Measurements from ENCODE around the gene MEOX2.

MEOX2 gene

DNA sequence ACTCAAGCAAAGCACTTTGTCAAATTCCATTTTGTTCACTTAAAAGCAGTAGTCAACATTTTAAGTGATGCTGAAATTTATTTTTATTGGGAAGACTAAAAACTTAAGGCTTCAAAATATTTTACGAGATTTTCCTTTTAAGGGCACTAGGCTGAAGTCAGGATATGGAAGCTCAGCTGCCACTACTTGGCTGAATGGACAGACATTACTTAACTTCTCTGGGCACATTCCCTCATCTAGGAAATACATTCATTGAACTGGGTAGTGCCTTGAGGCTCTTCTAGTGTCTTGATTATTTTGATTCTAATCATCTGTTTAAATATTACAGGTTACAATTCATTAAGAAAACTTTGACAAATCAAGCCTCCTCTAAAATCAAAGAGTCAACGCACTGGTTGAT, 11.1 kb downstream of the MEOX2 start:
- no peak for DNase-seq (ENCODE audit: low read depth, low spot score)
- no peaks in the 10 kb centered on the region for H3K36me3 ChIP-seq (ENCODE audit: insufficient read depth, low read length)
- no peaks in the 10 kb centered on the region for H3K9me3 ChIP-seq (ENCODE audit: low read depth, low read length)
- no peak for TF ChIP-seq EZH2 (IDR thresholded peaks at IDR 0.05)
- H3K9ac ChIP-seq (ENCODE audit: insufficient read length), result no peak overlapping the region
- no peak overlapping the region for H3K27ac ChIP-seq
- H3K4me3 ChIP-seq, result no peak overlapping the region

DNA sequence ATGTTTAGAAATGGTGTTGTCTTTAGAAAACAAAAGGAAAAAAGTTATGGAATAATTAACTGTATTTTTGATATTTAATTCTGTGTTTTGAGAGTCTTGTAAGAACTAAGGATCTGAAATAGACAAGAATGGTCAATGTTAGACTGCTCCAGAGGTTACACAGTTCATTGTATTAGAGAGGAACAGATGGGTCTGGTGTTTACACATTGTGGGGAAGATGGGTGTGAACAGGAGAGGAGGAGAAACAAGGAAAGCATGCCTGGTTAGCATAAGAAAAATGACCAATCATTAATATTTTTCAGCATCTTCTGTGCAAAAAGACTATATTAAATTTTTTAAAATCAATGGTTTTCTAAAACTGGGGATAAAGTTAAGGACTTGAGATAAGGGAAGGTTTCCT, 11.9 kb downstream of the MEOX2 start:
- H3K36me3 ChIP-seq (ENCODE audit: insufficient read depth, low read length), result no peaks in the 10 kb centered on the region
- no peaks in the 10 kb centered on the region for H3K9me3 ChIP-seq (ENCODE audit: low read depth, low read length)
- no peak for TF ChIP-seq EZH2 (IDR thresholded peaks at IDR 0.05)
- no peak for TF ChIP-seq POLR2AphosphoS5 (IDR thresholded peaks at IDR 0.05; ENCODE audit: borderline replicate concordance, low read depth, low read length)
- TF ChIP-seq FOXP2 (optimal IDR thresholded peaks at IDR 0.05; ENCODE audit: control extremely low read depth, extremely low read length, insufficient read depth), result no peak
- no peak overlapping the region for H3K9ac ChIP-seq (ENCODE audit: insufficient read length)
- no peak for DNase-seq (ENCODE audit: low read depth, low spot score)
- H3K27ac ChIP-seq, result no peak overlapping the region
- no peak overlapping the region for H3K4me3 ChIP-seq

GRCh38 chr7:15669443-15670090, 16.9 kb downstream of the MEOX2 start:
- no peak for DNase-seq (ENCODE audit: low read depth, low spot score)
- Histone ChIP-seq H3K36me3 (ENCODE audit: insufficient read depth, low read length) (no peaks in the 10 kb centered on the region), H3K27ac (no peak overlapping the region), H3K9ac (ENCODE audit: insufficient read length) (no peak overlapping the region), H3K4me3 (no peak overlapping the region), H3K9me3 (ENCODE audit: low read depth, low read length) (no peaks in the 10 kb centered on the region)
- TF ChIP-seq EZH2 (IDR thresholded peaks at IDR 0.05) (no peak), FOXP2 (optimal IDR thresholded peaks at IDR 0.05; ENCODE audit: control extremely low read depth, extremely low read length, insufficient read depth) (no peak), POLR2AphosphoS5 (IDR thresholded peaks at IDR 0.05; ENCODE audit: borderline replicate concordance, low read depth, low read length) (no peak)

GRCh38 chr7:15667991-15668390, 18.5 kb downstream of the MEOX2 start:
- Histone ChIP-seq H3K4me3 (no peak overlapping the region), H3K9me3 (ENCODE audit: low read depth, low read length) (no peaks in the 10 kb centered on the region), H3K9ac (ENCODE audit: insufficient read length) (no peak overlapping the region), H3K36me3 (ENCODE audit: insufficient read depth, low read length) (no peaks in the 10 kb centered on the region), H3K27ac (no peak overlapping the region)
- TF ChIP-seq POLR2AphosphoS5 (IDR thresholded peaks at IDR 0.05; ENCODE audit: borderline replicate concordance, low read depth, low read length), result no peak
- no peak for TF ChIP-seq EZH2 (IDR thresholded peaks at IDR 0.05)
- TF ChIP-seq FOXP2 (optimal IDR thresholded peaks at IDR 0.05; ENCODE audit: control extremely low read depth, extremely low read length, insufficient read depth), result no peak
- no peak for DNase-seq (ENCODE audit: low read depth, low spot score)

DNA sequence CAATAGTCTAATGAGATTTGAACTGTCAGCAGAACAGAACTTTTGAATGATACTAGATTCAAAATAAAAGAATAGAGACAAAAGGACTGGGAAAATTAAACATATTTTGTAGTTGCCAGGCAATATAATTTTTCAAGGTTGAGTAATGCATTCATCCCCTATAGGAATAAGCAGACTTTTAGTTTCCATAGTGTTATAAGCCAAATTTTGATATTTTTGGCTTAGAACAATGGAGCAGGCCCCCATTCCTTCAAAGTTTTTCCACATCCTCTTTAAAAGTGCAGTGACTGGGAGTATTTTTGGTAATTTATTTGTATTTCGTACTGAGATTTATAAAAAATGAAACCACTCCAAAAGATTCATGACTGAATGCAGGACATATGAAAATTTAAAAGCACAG, 24.0 kb downstream of the MEOX2 start:
- H3K9me3 ChIP-seq (ENCODE audit: low read depth, low read length), result no peaks in the 10 kb centered on the region
- TF ChIP-seq EZH2 (IDR thresholded peaks at IDR 0.05) (no peak), POLR2AphosphoS5 (IDR thresholded peaks at IDR 0.05; ENCODE audit: borderline replicate concordance, low read depth, low read length) (no peak), FOXP2 (optimal IDR thresholded peaks at IDR 0.05; ENCODE audit: control extremely low read depth, extremely low read length, insufficient read depth) (no peak)
- DNase-seq (ENCODE audit: low read depth, low spot score), result no peak
- no peaks in the 10 kb centered on the region for H3K36me3 ChIP-seq (ENCODE audit: insufficient read depth, low read length)
- no peak overlapping the region for H3K9ac ChIP-seq (ENCODE audit: insufficient read length)
- H3K4me3 ChIP-seq, result no peak overlapping the region
- H3K27ac ChIP-seq, result no peak overlapping the region

DNA sequence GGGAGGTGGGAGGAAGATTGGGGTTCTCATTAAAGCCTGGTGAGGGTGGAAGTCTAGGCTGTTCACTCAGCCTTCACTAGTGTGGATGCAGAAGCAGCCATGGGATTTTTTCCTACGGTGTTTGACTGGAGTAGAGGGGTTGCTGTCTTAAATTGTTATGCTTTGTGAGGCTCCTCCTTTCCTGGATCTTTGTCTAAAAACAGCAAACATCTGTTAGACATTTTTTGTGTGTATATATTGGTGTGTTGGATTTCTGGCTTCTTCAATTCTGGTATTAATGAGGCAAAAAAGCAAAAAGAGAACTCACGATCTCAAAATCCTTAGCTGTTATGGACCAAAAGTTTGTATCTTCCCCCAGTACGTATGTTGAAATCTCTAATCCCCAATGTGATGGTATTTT, 28.2 kb downstream of the MEOX2 start:
- TF ChIP-seq FOXP2 (optimal IDR thresholded peaks at IDR 0.05; ENCODE audit: control extremely low read depth, extremely low read length, insufficient read depth) (no peak), EZH2 (IDR thresholded peaks at IDR 0.05) (no peak), POLR2AphosphoS5 (IDR thresholded peaks at IDR 0.05; ENCODE audit: borderline replicate concordance, low read depth, low read length) (no peak)
- no peaks in the 10 kb centered on the region for H3K9me3 ChIP-seq (ENCODE audit: low read depth, low read length)
- no peaks in the 10 kb centered on the region for H3K36me3 ChIP-seq (ENCODE audit: insufficient read depth, low read length)
- H3K27ac ChIP-seq, result no peak overlapping the region
- H3K9ac ChIP-seq (ENCODE audit: insufficient read length), result no peak overlapping the region
- DNase-seq (ENCODE audit: low read depth, low spot score), result no peak
- no peak overlapping the region for H3K4me3 ChIP-seq

DNA sequence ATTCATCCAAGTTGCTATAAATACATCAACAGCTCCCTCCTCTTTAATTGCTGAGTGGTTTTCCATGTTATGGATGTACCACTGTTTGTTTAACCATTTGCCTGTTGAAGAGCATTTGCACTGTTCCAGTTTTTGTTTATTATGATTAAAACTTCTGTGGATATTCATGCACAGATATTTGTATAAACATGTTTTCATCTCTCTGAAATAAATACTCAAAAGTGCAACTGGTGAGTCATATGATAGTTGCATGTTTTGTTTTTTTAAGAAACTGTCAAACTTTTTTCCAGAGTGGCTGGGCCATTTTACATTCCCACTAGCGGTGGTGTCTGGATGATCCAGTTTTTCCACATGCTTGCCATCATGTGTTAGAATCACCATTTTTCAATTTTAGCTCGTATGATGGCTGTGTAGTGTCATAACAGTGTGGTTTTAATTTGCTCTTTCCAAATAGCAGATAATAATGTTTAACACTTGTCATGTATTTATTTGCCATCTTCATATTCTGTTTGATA, 33.6 kb downstream of the MEOX2 start:
- no peak overlapping the region for H3K4me3 ChIP-seq
- TF ChIP-seq FOXP2 (optimal IDR thresholded peaks at IDR 0.05; ENCODE audit: control extremely low read depth, extremely low read length, insufficient read depth) (no peak), EZH2 (IDR thresholded peaks at IDR 0.05) (no peak), POLR2AphosphoS5 (IDR thresholded peaks at IDR 0.05; ENCODE audit: borderline replicate concordance, low read depth, low read length) (no peak)
- H3K9me3 ChIP-seq (ENCODE audit: low read depth, low read length), result no peaks in the 10 kb centered on the region
- DNase-seq (ENCODE audit: low read depth, low spot score), result no peak
- H3K9ac ChIP-seq (ENCODE audit: insufficient read length), result no peak overlapping the region
- no peak overlapping the region for H3K27ac ChIP-seq
- H3K36me3 ChIP-seq (ENCODE audit: insufficient read depth, low read length), result no peaks in the 10 kb centered on the region

DNA sequence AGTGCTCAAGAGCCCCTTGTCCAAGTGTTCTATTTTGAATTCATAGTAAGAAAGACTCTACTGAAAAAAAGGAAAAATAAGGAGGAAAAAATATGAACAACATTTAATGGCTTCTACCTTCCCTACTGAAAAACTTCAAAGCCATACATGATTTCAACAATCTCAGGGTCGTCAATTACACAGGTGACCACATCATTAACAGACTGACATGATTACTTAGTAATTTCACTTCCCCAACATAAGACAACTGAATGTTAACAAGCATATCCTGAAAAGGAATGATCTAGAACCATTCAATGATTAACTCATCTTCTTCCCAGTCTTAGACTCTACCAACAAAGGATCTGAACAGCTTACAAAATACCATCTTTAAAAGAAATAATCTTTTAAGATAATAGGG, 34.8 kb downstream of the MEOX2 start:
- no peak overlapping the region for H3K4me3 ChIP-seq
- H3K9me3 ChIP-seq (ENCODE audit: low read depth, low read length), result no peaks in the 10 kb centered on the region
- TF ChIP-seq POLR2AphosphoS5 (IDR thresholded peaks at IDR 0.05; ENCODE audit: borderline replicate concordance, low read depth, low read length) (no peak), EZH2 (IDR thresholded peaks at IDR 0.05) (no peak), FOXP2 (optimal IDR thresholded peaks at IDR 0.05; ENCODE audit: control extremely low read depth, extremely low read length, insufficient read depth) (no peak)
- H3K9ac ChIP-seq (ENCODE audit: insufficient read length), result no peak overlapping the region
- H3K36me3 ChIP-seq (ENCODE audit: insufficient read depth, low read length), result no peaks in the 10 kb centered on the region
- DNase-seq (ENCODE audit: low read depth, low spot score), result no peak
- no peak overlapping the region for H3K27ac ChIP-seq

- Histone ChIP-seq H3K4me3 (no peak overlapping the region), H3K9ac (ENCODE audit: insufficient read length) (no peak overlapping the region), H3K36me3 (ENCODE audit: insufficient read depth, low read length) (no peaks in the 10 kb centered on the region), H3K27ac (no peak overlapping the region), H3K9me3 (ENCODE audit: low read depth, low read length) (no peaks in the 10 kb centered on the region)
- DNase-seq (ENCODE audit: low read depth, low spot score), result no peak
- TF ChIP-seq EZH2 (IDR thresholded peaks at IDR 0.05), result no peak
- TF ChIP-seq POLR2AphosphoS5 (IDR thresholded peaks at IDR 0.05; ENCODE audit: borderline replicate concordance, low read depth, low read length), result no peak
- no peak for TF ChIP-seq FOXP2 (optimal IDR thresholded peaks at IDR 0.05; ENCODE audit: control extremely low read depth, extremely low read length, insufficient read depth)
Observed at GRCh38 chr7:15650787-15651186, 35.7 kb downstream of the MEOX2 start.
